Activated CD4-positive, alpha-beta T cell treated with anti-CD3 and anti-CD28 coated beads, Interleukin-2, amount 50 U/mL, for 16 hours (primary cell): ENCODE data around the gene PLXNA4.

ENCODE experiments used
- DNase-seq: peaks from one replicate; pipeline ENCODE4 v3.0.0-alpha.2; 2020

The PLXNA4 gene

GRCh38 chr7:132560825-132561529 is 15.3 kb downstream of the PLXNA4 start:
- no peak for DNase-seq

DNA sequence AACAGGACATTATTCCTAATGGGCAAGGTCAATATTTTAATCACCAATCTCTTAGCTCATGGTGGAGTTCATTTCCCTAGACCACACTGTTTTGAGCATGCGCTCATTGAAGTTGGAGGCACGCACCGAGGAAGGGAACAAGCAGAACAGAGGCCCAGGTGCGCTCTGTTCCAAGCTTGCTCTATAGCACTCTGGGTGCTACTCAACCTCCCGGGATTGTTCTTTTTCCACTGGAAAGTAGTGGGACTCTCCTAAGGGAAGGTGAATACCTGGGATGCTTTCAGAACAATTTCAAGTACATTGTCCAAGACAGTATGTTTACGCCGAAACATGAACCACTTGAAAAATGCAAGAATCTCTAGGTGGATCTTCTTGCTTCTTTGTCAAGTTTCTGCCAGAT is 16.2 kb downstream of the PLXNA4 start:
- DNase-seq, result no peak

GRCh38 chr7:132558815-132559214 is 17.5 kb downstream of the PLXNA4 start:
- DNase-seq, result no peak

DNA sequence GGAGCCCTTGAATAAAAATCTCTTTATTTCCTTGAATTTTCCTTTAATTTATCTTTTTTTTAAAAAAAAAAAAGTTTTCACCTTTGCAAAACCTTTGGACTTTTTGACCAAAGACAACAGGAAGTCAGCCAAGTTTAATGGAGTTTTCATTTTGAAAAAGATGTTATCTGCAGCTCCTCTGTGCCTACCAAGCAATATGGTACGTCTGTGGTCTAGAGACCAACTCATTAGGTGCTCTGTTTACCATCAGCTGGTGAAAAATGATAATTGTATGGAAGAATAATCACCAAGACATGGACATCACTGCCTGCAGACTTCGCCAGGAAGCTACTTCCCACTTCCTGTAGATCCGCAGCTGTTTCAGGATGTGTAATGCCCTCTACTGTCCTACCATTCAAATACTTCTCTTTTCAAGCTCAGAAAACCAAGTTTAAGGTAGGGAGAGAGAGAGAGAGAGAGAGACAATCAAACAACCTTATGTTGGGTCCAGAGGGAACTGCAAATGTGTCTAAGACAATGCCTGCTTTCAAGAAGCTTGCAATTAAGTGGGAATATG is 18.7 kb downstream of the PLXNA4 start:
- no peak for DNase-seq

- DNase-seq, result no peak
Measured at GRCh38 chr7:132554446-132554845, 21.8 kb downstream of the PLXNA4 start.

DNA sequence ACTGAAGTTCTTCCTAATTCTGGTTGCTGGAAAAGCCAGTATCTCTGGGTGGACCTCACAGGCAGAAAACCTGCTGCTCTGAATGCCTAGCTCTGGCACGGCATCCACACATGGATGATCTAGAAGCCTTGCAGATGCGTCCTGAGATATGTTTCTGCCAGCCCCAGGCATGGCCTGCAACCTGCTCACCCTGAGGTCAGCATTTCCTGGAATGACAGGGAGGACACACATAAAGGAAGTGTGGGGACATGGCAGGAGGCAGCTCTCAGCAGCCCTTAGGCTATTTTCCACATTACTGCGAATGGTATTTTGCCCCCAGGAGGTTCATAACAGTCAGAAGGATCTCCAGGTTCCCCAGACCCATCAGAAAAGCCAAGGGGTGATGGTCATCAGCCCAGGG is 23.2 kb downstream of the PLXNA4 start:
- DNase-seq, result no peak

- DNase-seq, result no peak
Measured at GRCh38 chr7:132551886-132552285, 24.4 kb downstream of the PLXNA4 start.

- DNase-seq, result no peak
Measured at GRCh38 chr7:132551439-132551838, 24.8 kb downstream of the PLXNA4 start.

DNA sequence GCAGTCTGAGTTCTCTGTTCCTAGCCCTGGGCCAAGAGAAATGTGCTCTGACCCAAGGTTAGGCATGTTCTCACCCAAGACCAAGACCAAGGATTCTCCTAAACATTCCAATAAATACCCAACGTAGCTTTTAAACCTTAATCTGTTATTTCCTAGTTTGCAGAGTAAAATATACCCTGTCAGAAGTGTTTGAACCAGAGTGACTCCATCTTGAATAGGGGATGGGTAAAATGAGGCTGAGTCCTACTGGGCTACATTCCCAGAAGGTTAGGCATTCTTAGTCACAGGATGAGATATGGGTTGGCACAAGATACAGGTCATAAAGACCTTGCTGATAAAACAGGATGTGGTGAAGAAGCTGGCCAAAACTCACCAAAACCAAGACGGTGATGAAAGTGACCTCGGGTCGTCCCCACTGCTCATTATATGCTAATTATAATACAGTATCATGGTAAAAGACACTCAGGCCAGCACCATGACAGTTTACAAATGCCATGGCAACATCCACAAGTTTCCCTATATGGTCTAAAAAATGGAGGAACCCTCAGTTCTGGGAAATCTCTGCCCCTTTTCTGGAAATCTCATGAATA is 27.7 kb downstream of the PLXNA4 start:
- DNase-seq, result no peak

- no peak for DNase-seq
Measured at GRCh38 chr7:132547821-132548220, 28.4 kb downstream of the PLXNA4 start.

DNA sequence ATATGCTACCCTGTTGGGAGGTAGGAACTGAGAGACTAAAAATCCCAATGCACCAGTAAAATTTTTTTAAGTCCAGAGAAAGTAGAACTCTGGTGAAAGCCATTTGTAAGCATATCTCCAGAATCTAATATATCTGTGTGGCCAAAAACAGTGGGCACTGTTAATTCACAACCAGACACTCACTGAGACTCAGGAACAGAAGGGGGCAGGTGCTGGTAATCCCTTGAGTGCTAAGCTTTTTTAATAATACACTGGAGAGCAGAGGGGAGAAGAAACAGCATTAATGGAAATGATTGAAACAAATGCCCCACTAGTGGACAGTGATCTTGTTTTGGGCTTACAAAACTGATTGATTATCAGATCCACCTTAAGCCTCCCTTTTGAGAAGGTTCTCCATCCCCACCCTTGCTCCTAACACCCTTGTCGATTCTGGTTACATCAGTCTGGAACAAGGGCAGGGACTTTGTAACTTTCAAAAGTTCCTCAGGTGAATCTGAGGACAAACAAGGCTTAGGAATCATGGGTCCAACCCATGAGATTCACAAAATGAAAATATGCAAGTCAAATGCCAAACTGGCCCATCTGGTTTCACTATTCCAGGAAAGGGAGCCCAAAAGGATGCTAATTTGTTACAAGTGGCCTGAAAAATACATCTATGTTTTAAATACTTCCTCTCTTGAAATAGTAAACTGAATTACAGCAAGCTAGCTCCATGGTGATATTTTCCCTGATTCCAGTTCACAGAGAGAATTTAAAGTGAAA is 29.7 kb downstream of the PLXNA4 start:
- no peak for DNase-seq

DNA sequence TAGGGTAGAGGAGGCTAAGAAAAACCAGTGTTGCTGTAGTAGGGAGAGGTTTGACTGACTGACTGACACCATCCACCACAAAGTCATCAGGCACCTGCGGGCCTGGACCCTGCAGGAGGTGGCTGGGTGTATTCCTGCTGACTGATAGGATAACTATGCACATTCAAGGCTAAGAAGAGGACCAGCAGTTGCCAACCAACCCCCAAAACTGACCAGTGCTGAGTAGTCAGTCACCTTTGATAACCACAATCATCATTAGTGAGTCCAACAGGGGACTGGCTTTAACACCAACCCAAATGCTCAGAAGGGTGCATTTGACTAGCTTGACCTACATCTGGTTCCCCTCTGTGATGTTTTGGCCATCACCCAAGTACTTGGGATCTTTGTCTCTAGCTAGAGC is 30.5 kb downstream of the PLXNA4 start:
- no peak for DNase-seq

GRCh38 chr7:132544999-132545398 is 31.3 kb downstream of the PLXNA4 start:
- DNase-seq, result no peak

DNA sequence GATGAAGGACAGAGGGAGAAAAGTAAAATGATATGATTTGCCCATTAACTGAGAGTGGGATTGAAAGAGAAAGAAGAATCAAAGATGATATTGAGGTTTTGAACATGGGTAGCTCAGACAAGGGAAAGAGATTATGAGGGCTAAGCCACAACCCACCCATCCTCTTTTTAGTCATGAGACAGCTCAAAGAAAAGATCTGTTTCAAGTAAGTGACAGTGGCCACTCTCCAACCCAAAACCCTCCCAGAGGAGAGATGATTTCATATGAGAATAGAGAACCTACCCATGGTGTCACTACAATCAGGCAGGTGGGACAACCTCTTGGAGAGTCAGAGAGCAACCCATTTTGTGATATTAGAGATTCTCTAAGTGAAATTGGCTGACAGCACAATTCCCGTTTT is 32.2 kb downstream of the PLXNA4 start:
- DNase-seq, result no peak

DNA sequence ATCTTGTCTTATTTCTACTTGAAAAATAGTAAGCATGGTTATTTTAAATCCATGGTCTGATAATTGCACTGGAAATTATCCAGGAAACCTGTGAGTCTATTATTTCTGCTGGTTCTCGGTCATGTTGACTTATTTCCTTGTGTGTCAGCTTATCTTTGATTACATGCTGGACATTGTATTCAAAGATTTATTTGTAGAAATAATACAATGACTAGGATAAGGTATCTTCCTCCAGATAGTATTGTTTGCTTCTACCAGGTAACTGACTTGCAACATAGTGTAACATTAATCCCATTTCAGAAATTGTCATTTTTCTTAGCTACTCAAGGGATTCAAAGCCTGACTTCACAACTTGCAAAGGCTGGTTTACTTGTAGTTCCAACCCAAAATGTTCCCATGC is 33.4 kb downstream of the PLXNA4 start:
- DNase-seq, result no peak

GRCh38 chr7:132541656-132542055 is 34.6 kb downstream of the PLXNA4 start:
- DNase-seq, result no peak

DNA sequence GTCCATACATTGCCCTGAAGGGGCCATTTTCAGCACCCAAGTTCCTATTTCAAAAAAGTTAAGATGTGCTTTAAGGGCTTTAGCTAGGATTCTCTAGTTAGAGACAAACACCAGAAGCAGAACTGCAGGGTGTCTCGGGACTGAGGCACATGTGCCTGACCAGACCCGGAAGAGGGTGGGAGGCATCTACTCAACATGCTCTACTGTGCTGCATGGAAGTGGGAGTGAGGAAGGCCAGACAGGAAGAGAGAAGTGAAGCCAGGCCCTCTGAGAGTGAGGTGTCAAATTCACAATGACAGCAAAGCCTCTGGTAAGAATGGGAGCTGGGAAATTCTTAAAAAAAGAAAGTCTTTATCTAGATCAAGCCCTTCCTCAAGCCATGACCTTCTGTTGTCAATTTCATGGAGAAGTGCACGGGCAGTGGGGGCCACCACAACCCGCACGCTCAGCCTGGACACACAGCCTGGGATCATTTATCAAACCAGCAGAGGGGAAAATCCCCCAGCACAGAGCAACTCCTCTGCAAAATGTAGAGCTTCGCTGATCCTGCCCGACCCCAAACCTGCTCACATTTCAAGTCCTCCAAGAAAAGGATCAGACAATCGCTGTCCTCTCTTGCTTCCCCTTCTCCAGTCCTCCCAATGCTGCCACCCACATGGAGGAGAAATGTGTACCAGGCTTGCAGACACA is 38.7 kb downstream of the PLXNA4 start:
- DNase-seq, result no peak

- DNase-seq, result no peak
Measured at GRCh38 chr7:132536654-132537395, 39.4 kb downstream of the PLXNA4 start.

- DNase-seq, result no peak
Measured at GRCh38 chr7:132533916-132534315, 42.4 kb downstream of the PLXNA4 start.

DNA sequence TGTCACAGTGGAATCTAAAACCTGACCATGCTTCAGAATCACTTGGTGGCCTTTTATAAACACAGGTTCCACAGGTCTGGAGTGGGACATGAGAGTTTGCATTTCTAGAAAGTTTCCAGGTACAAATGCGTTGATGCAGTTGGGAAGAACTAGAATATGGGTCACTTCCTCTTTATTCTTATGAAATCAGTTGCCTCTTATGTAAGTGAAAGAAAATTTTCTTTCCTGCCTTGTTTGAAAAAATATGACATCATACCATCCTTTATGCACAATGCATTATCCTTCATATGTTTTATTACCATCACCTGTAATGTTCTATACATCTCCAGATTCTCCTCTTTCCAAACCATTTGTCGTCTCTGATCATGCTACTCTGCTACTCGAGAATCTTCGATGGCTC is 44.0 kb downstream of the PLXNA4 start:
- DNase-seq, result no peak

- DNase-seq, result no peak
Measured at GRCh38 chr7:132531562-132531961, 44.7 kb downstream of the PLXNA4 start.

DNA sequence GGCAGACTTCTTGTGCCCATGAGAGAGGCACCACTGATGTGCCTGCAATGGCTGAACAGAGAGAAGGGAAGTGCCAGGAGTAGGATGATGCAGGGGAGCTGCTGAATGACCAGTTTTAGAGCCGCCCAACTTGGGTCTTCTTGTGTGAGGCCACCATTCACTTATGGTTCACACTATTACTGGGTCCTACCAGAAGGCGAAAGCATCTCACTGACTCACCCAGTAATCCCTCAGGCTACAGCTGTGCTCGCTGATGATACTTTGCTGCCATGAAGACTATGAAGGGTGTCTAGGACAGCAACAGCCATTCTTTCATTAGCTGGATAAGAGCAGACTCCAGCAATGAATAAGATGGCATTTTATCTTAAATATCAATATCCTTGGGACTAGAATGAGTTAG is 47.6 kb downstream of the PLXNA4 start:
- DNase-seq, result no peak
